NCI-H345 treated with DMSO at 0.1 percent for 48 hours (cell line): ENCODE results near the gene RFX2.

Source experiments
- DNase-seq: peaks from one replicate; lab custom pipeline; 2025; ENCODE audit not compliant: unreplicated experiment; lab: John Stamatoyannopoulos, UW

The RFX2 gene

DNA sequence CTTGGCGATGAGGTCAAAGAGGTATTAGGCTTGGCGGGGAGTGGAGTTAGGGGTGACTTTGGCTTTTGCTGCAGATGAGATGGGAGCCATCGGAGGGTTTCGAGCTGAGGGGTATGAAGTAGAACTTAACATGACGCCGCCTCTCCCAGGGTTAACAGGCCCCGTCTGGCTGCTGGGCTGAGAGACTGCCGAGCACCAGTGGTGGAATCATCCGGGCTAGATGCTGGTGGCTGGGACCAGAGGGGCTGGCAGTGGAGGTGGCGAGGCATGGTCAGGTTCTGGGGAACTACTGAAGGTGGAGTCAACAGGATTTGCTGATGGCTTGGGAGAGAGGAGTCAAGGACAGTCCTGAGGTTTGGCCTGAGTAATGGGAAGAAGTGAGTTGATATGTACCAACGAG, 4.9 kb downstream of the RFX2 start:
- DNase-seq = no peak

DNA sequence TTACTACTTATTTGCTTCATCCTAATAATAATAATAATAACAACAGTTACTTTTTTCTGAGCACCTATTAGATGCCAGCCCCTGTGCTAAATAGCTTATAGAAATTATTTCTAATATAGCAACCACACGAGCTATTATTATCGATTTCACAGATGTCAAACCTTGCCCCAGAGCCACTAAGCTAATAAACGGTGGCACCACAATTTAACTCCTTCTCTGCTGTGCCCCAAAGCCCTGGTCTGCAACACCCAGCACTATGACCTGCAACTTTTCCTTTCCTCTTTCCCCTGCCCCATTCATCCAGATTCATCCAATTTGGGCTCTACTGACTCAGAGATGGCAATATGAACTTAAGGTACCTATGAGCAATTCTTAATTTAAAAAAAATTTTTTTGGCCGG, 6.4 kb downstream of the RFX2 start:
- DNase-seq = no peak

DNA sequence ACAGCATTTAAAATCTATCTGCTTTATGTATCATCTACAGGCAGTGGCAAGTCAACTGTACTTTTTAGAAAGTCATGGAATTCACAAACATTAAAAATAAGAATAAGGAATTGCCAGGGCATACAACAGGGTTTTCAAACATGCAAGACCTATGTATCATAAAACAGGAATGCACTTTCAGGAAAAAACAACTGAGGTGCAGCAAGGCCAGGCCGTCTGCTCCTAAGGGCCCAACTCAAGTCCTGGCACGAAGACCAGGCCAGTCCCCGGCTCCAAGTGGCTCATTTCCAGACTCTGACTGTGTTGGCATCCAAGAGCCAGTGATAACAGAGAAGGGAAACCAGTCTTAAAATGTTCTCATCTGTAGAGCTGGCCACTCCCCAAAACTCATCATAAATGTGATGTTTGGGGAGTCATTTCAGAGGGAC, 7.1 kb downstream of the RFX2 start:
- no peak for DNase-seq

DNA sequence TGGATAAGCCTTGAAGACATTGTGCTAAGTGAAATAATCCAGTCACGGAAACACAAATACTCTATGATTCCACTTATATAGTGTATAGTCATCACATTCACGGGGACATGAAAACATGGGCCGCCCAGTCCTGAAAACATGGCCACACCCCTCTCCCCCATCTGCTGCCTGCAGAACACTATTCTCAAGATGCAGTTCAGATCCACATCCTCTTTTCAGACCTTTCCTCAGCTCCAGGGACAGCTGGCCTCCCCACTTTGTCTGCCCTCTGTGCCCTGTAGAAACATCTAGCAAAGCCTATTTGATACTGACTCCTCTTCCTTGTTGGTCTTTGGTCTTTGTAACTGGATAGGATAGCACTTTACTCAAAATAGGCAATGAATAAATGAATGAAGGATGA, 8.3 kb downstream of the RFX2 start:
- no peak for DNase-seq

DNA sequence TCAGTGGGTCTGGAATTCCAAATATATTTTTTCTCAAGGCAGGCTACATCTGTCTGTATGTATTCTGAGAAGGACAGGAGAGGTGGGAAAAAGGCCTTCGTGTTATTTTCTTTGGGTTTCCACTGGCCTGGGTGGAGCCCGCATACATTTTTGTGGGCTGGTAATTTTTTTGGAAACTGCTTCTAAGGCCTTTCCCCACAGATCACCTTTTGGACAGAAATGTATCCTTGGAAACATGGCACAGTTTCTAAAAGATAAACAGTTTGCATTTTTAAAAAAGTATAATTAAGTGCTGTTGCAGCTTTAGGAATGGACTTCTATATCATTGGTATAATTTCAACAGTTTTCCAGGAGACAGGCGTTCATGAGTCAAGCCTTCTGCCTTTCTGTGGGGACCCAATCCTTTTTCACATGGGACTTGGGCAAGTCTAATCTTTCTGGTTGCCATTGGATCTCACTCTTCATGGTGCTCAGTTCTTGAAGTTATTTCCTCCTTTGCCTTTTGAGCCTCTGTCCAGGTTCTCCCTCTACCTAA, 8.9 kb downstream of the RFX2 start:
- no peak for DNase-seq

DNA sequence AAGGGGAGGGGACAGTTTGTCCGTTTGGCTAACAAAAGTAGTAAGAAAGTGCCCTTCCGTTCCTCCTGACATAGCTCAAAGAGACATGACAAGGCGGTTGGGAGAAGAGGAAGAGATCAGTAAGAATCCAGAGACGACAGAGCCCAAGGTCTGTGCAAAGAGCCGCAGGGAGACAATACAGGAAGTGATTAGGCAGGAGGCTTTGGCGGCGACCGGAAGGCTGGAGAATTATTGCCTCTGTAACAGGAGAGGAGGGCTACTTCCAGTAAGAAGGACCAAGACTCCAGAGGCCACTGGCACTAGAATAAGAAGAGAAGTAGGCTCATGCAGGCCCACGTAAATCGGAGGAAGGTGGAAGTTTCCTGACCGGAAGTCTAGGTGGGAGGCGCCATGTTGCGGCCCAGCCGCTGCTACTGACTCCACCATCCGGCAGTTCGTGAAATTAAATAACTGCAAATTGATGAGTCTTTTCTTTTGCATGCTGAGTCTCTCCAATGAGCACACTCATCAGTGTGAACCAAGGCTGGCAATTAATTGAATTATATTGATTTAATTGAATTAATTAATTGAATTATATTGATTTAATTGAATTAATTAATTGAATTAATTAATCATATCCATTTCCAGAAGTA, 9.9 kb downstream of the RFX2 start:
- DNase-seq = no peak

DNA sequence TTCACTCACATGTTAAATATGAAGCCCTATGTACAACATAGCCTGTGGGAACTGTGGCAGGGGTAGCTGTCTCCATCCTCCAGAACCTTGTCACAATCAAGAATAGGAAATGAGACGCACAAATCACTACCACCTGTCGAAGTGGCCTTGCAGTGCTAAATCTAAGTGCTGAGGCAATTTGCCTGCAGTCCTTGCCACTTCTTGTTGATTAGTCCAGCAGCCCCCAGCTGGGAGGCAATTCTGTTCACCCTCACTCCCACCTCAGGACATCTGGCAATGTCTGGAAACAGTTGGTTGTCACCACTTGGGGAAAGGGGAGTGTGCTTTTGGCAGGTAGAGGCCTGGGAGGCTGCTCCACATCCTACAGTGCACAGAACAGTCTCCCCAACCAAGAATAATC, 10.7 kb downstream of the RFX2 start:
- DNase-seq = no peak

DNA sequence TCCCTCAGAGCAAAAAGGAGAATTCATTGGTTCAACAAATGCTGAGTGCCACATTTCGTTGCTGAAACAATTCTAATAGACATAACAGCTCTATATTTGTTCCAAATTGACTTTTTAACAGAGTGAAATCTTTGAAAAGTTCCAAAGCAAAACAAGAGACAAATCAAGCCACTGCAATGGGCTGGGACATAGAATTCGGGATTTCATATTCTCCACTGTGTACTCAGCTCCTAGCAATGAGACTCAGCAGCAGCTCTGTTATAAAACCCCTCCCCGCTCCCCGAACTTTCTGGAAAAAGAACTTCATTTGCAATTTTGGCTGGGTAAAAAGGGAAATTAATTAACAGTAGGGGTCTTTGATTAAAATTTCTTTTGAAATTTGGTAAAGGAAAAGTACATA, 11.3 kb downstream of the RFX2 start:
- no peak for DNase-seq

DNA sequence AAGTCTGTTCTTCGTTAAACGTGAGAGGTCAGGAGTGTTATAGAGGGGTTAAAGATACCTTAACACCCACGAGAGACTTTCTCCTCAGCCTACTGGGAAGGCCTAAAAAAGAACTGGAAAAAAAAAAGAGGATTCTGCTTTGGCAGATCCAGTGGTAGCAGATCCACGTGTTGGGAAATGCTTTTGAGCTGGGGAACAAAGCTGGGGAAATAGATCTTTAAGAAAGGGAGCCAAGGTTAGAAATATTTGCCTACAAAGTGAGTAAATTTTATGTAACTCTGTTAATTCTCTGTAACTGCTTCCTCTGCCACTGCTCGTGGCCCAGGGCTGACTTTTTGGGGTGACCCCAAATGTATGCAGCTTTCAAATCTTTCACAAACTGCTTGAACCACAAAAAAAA, 11.7 kb downstream of the RFX2 start:
- no peak for DNase-seq

DNA sequence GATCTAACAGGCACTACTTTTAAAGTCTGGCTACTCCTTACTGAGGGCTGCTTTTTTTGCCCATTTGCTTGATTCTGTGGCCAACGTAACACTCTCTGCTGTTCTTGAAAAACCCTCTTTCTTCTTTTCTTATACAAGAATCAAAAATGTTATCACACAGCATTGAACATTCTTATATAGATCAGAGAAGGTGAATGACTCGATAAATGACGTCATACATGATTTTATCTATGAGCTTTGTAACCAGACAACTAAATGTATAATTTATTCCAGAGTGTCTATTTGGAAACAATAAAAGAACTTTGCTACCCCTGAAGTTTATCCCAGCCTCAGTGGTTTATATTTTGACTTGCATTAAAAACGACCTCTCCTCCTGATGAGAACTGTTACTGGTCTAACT, 12.4 kb downstream of the RFX2 start:
- DNase-seq = no peak

DNA sequence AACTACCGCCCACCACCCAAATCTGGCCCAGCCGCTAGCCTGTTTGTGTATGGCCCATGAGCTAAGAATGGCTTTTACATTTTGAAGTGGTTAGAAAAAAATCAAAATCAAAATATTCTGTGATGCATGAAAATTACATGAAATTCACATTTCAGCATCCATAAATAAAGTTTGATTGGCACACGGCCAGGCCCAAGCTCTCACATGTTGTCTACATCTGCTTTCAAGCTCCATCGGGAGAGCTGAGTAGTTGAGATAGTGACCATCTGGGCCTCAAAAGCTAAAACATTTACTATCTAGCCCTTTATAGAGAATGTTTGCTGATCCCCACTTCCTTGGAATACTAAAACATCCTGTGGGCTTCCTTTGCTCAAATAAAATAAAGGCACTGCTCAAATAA, 14.5 kb downstream of the RFX2 start:
- DNase-seq = no peak

DNA sequence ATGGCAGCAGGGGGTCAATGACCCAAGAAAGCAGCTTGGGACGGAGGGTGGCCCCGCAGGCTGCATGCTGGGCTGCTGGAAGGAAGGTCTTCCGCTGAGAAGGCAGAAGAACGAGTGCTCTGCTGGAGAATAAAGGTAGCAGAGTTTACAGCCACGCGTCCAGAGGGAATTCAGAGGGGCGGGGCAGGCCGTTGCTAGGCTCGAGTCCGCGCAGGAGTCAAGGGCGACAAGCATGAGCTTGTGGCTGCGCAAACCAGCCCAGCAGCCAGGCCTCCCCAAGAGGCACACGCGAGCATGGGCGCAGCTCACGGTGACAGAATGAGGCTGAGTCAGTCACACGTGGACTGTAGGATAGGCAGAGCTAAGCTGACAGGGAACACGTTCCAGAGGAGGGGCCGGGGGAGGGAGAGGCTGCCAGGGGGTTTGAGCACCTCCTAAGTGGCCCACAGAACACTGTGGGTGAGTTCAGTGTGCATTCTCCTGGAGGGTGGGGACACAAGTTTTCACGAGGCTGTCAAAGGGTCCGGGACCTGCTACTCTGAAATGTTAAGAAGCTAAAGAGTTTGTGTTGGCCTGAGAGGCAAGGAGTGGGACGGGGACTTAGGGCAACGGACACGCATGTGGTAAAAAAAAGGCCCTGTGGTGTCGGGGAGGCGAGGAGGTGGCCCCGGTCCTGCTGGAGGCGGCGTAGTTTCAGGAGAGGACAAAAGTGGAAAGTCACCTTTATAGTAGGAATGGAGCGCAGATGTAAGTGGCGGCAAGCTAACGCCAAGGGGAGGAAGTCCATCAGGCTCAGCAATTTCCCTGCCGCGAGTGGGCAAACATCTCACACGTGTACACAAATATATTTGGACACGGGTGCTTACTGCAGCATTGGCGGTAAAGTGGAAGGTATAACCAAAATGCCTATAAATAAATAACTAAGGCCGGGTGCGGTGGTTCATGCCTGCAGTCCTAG, 17.7 kb downstream of the RFX2 start:
- peak; percentile 64 for DNase-seq

DNA sequence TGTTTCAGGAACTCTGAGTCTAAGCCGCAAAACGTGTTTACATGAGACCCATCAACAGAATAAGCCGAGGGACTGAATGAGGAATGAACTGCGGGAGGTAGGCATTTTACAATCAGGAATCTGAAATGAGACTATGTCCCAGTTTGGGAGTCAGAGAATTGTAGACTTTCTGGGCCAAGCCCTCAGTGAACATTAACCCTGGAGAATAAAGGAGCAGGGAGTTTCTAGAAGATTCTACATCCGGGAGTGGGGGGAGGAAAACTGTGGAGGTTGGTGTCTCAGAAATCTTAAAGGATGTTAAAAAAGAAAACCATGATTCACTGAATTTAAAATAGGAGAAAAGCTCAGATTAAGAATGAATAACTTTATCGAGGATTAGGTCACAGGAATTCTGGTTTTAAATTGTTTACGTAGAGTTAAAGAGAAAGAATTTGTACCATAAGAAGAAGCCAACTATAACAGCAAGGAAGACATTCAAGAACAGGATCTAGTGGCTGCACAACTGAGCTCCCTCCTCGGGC, 18.5 kb downstream of the RFX2 start:
- no peak for DNase-seq

DNA sequence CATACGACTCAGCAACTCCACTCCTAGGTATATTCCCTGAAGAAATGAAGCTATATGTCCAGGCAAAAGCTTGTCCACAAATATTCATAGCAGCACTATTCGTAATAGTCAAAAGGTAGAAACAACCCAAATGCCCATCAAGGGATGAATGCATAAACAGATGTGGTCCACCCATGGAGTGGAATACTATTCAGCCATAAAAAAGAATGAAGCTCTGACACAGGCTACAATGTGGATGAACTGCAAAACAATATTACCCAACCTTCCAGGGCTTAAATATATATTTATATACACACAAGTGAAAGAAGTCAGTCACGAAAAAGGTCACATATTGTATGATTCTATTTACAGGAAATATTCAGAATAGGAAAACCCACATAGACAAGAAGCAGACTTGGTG, 19.7 kb downstream of the RFX2 start:
- no peak for DNase-seq

DNA sequence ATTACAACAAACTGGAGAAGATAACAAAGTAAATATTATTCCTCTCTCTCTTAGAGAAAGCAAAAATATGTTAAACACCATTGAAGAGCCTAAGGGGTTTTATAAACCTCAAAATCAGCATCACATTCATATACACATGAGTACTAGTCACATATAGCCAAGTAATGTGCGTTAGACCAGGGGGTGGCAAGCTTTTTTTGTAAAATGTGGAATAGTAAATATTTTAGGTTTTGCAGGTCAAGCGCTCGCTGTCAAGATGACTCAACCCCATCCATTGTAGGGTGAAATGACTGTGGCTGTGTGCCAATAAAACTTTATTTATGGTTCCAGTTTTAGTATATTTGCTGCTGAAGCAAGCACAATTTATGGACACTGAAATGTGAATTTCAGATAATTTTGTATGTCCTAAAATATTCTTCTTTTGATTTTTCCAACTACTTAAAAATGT, 21.7 kb downstream of the RFX2 start:
- DNase-seq = no peak

DNA sequence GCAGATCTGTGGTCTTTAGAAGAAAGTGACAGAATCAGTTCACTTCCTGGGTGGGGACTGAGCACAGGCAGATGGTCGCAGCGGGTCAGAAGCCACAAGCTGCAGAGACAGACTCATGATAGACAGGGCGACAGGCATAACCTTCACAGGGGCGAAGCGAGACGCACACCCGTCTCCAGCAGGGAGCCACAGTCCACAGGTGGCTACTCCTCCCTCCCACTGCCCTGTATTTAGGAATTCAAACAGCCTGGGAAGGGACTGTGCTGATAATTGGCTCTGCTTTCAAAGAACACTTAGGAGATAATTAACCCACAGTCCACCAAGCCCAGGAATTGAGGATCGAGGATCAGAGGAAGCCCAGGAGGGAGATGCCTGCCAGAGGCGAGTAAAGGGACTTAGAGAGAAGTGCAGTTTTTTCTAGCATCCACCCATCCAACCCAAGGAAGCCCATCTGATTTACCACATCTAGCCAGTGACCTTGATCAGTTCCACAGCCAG, 23.2 kb downstream of the RFX2 start:
- peak; percentile 28 for DNase-seq

DNA sequence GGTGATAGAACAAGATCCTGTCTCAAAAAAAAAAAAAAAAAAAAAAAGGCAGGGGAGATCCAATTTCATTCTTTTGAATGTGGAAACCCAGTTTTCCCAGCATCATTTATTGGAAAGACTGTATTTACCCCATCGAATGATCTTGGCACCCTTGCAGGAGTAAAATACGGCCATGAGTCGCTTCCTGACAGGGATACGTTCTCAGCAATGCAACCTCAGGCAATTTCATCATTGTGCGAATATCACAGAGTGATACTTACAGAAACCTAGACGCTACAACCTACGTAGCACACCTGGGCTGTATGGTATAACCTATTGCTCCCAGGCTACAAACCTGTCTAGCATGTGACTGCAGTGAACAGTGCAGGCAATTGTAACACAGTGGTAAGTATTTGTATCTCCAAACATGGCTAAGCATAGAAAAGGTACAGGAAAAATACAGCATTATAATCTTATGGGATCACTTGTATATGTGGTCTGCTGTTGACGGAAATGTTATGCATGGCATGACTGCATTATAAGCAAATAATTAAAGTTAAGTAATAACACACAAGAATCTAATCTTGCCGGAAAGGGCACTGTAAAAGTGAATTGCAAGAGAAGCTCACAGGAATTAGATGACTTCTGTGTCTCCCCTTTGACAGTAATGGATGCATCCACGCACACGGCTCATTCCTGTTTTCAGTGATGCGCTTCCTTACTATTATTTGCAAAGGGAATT, 24.1 kb downstream of the RFX2 start:
- DNase-seq = no peak

DNA sequence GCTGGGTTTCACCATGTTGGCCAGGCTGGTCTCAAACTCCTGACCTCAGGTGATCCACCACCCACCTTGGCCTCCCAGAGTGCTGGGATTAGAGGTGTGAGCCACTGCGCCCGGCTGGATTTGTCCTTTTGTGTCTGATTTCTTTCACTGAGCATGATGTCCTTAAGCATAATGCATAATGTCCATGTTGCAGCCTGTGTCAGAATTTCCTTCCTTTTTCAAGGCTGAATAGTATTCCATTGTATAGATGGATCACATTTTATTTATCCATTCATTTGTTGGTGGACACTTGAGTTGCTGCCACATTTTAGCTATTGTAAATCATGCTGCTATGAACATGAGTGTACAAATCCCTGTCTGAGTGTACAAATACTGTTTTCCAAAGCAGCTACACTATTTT, 25.5 kb downstream of the RFX2 start:
- DNase-seq = no peak

DNA sequence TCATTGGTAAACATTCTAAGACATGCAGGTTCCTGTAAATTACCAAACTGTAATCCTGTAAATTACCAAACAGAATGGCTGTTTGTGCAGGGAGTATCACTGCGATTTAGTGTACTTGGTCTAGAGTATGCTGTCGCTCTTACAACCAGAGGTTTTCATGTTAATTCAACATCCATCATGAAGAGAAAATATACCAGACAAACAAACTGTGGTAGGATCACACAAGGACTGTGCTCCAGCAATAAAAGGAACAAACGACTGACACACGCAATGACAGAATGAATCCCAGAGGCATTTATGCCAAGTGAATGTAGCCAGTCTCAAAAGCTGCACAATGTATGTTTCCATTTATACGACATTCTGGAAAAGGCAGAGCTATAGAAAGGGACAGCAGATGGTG, 31.2 kb downstream of the RFX2 start:
- no peak for DNase-seq

DNA sequence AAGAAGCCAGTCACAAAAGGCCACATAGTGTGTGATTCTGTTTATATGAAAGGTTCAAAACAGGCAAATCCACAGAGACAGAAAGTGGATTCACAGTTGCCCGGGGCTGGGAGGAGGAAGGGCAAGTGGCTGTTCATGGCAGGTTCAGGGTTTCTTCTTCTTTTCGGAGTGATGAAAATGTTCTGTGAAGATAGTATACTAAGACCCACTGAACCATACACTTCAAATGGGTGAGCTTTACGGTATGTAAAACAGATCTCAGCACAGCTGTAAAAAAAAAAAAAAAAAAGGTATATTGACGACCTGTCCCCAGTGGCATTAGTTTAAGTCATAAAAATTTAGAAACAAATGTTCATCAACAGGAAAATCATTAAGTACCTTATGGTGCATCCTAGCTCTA, 32.2 kb downstream of the RFX2 start:
- DNase-seq = no peak
